BE2C (cell line): ENCODE data around the gene TMEM187.

Experiments
- DNase-seq: peaks from one replicate; pipeline ENCODE4 v3.0.0-alpha.2; 2020
- H3K27me3 ChIP-seq: fragments of 250-450 bp; sonication (Bioruptor Pico); 2 replicates; pipeline ENCODE4 v1.5.1; 2020; ENCODE audit warnings: mild to moderate bottlenecking
- H3K36me3 ChIP-seq: fragments of 250-450 bp; sonication (Bioruptor Pico); 2 replicates; pipeline ENCODE4 v1.5.1; 2020; ENCODE audit warnings: mild to moderate bottlenecking
- H3K4me1 ChIP-seq: fragments of 250-450 bp; sonication (Bioruptor Pico); 2 replicates; pipeline ENCODE4 v1.5.1; 2020
- H3K4me3 ChIP-seq: 2 replicates; pipeline ENCODE4 v1.5.1; 2011; ENCODE audit warnings: low read depth, low read length
- H3K9me3 ChIP-seq: fragments of 250-450 bp; sonication (Bioruptor Pico); 2 replicates; pipeline ENCODE4 v1.5.1; 2020
- CTCF ChIP-seq: IDR thresholded peaks from 2 replicates; pipeline ENCODE4 v1.5.1; 2012; ENCODE audit warnings: mild to moderate bottlenecking, low read depth, low read length

Gene TMEM187

GRCh38 chrX:153934148-153934761, 38.3 kb upstream of the TMEM187 start:
- no peaks in the 10 kb centered on the region; the same call in 1 of the 2 replicates for H3K4me1 ChIP-seq
- DNase-seq, result no peak

GRCh38 chrX:153934762-153935325, 37.7 kb upstream of the TMEM187 start, which contains the start of gene NAA10:
TSS of gene NAA10 (minus strand) at chrX:153935037. CDS start at chrX:153934904, 133 bp downstream.
- no peak for TF ChIP-seq CTCF
- peaks cover 26% of the 10 kb centered on the region for H3K36me3 ChIP-seq
- H3K9me3 ChIP-seq, result no peaks in the 10 kb centered on the region
- no peaks in the 10 kb centered on the region for H3K27me3 ChIP-seq
- peak within 1 kb of the TSS; percentile 75 for H3K4me3 ChIP-seq
- H3K4me1 ChIP-seq, result no peaks in the 10 kb centered on the region
- peak; percentile 84 for DNase-seq

More at GRCh38 chrX:153934148-153934761, 38.3 kb upstream of the TMEM187 start:
- Histone ChIP-seq H3K36me3 (peaks cover 31% of the 10 kb centered on the region), H3K4me3 (peak overlapping the region; percentile 75), H3K9me3 (no peaks in the 10 kb centered on the region), H3K27me3 (no peaks in the 10 kb centered on the region)
- TF ChIP-seq CTCF, result no peak

- Histone ChIP-seq H3K4me3 (peak overlapping the region; percentile 42), H3K4me1 (no peaks in the 10 kb centered on the region), H3K27me3 (no peaks in the 10 kb centered on the region), H3K36me3 (peaks cover 26% of the 10 kb centered on the region), H3K9me3 (no peaks in the 10 kb centered on the region)
- no peak for TF ChIP-seq CTCF
- no peak for DNase-seq
Measured at GRCh38 chrX:153935326-153935851, 37.2 kb upstream of the TMEM187 start.

GRCh38 chrX:153937056-153937455, 35.5 kb upstream of the TMEM187 start:
- Histone ChIP-seq H3K4me3 (no peak overlapping the region), H3K4me1 (no peaks in the 10 kb centered on the region), H3K9me3 (no peaks in the 10 kb centered on the region), H3K27me3 (no peaks in the 10 kb centered on the region), H3K36me3 (peaks cover 11% of the 10 kb centered on the region)
- no peak for DNase-seq
- TF ChIP-seq CTCF, result no peak

- H3K9me3 ChIP-seq, result no peaks in the 10 kb centered on the region
- TF ChIP-seq CTCF, result no peak
- no peaks in the 10 kb centered on the region for H3K27me3 ChIP-seq
- H3K4me1 ChIP-seq, result no peaks in the 10 kb centered on the region
- DNase-seq, result no peak
- no peak overlapping the region for H3K4me3 ChIP-seq
- H3K36me3 ChIP-seq, result peaks cover under 1% of the 10 kb centered on the region
Measured at GRCh38 chrX:153938226-153938786, 34.2 kb upstream of the TMEM187 start.

- H3K36me3 ChIP-seq, result no peaks in the 10 kb centered on the region
- H3K4me1 ChIP-seq, result no peaks in the 10 kb centered on the region
- H3K4me3 ChIP-seq, result no peak overlapping the region
- no peaks in the 10 kb centered on the region for H3K9me3 ChIP-seq
- DNase-seq, result no peak
- H3K27me3 ChIP-seq, result no peaks in the 10 kb centered on the region
- TF ChIP-seq CTCF, result no peak
Measured at GRCh38 chrX:153939573-153939972, 33.0 kb upstream of the TMEM187 start.
